Measurements from ENCODE around the gene VNN1.

GRCh38 chr6:132664309-132665034 lies 49.4 kb downstream of the VNN1 start:
- no peak for TF ChIP-seq CSRNP3 (CRISPR knock-in tag; IDR thresholded peaks at IDR 0.05)
- no peak for TF ChIP-seq ARNTL (CRISPR knock-in tag; IDR thresholded peaks at IDR 0.05; ENCODE audit: borderline replicate concordance, low read depth)
- no peak for TF ChIP-seq CREB5 (CRISPR knock-in tag; IDR thresholded peaks at IDR 0.05; ENCODE audit: low read depth)
- no peak for TF ChIP-seq TCF4 (CRISPR knock-in tag; IDR thresholded peaks at IDR 0.05; ENCODE audit: borderline replicate concordance)
- no peak for TF ChIP-seq TSHZ2 (CRISPR knock-in tag; IDR thresholded peaks at IDR 0.05)
- no peak for TF ChIP-seq ZFP3 (CRISPR knock-in tag; IDR thresholded peaks at IDR 0.05)
- no peak for TF ChIP-seq GLIS3 (CRISPR knock-in tag; IDR thresholded peaks at IDR 0.05)
- no peak for TF ChIP-seq ZC3H10 (CRISPR knock-in tag; IDR thresholded peaks at IDR 0.05)

Measured in SK-N-SH treated with all-trans-retinoic acid at 6 μM for 48 hours (cell line).